ENCODE results near the gene PIK3R6. TPM values are rescaled to one million over a fixed set of nuclear protein-coding genes. Genes with fewer than 3 reads are reported as not detected.

Gene PIK3R6
- total RNA-seq, 3 donors from 2014 or later: 0.32 to 1.9 (median 1.7) TPM

DNA sequence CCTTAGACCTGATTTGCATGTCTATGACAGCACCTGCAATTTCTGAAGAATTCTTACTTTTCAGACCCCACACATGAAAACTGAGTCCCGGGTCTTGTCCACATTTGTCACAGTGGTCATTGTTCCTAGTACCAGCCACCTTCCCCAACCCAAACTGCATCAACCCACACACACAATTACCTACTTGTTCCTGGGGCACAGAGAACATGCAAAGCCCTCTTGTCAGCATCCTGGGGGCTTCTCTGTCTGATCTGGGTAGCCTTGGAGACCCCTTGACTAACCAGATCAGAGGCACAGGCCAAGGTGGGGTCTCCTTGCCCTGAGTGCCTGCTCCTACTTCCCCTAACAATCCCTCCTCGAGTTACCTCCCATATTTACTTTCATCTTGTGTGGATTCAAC lies 36.7 kb upstream of the PIK3R6 start:
- DNase-seq: no peak
- Histone ChIP-seq H3K4me1 (ENCODE audit: low read depth) (no peaks in the 10 kb centered on the region), H3K9me3 (no peaks in the 10 kb centered on the region), H3K36me3 (ENCODE audit: low read depth) (no peaks in the 10 kb centered on the region), H3K4me3 (no peak overlapping the region)
- intact Hi-C loops (cut with DNase I, micrococcal nuclease): no loop called here
- no peak for ATAC-seq
- TF ChIP-seq, protein P1, sequence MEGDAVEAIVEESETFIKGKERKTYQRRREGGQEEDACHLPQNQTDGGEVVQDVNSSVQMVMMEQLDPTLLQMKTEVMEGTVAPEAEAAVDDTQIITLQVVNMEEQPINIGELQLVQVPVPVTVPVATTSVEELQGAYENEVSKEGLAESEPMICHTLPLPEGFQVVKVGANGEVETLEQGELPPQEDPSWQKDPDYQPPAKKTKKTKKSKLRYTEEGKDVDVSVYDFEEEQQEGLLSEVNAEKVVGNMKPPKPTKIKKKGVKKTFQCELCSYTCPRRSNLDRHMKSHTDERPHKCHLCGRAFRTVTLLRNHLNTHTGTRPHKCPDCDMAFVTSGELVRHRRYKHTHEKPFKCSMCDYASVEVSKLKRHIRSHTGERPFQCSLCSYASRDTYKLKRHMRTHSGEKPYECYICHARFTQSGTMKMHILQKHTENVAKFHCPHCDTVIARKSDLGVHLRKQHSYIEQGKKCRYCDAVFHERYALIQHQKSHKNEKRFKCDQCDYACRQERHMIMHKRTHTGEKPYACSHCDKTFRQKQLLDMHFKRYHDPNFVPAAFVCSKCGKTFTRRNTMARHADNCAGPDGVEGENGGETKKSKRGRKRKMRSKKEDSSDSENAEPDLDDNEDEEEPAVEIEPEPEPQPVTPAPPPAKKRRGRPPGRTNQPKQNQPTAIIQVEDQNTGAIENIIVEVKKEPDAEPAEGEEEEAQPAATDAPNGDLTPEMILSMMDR (IDR thresholded peaks at IDR 0.05): no peak

DNA sequence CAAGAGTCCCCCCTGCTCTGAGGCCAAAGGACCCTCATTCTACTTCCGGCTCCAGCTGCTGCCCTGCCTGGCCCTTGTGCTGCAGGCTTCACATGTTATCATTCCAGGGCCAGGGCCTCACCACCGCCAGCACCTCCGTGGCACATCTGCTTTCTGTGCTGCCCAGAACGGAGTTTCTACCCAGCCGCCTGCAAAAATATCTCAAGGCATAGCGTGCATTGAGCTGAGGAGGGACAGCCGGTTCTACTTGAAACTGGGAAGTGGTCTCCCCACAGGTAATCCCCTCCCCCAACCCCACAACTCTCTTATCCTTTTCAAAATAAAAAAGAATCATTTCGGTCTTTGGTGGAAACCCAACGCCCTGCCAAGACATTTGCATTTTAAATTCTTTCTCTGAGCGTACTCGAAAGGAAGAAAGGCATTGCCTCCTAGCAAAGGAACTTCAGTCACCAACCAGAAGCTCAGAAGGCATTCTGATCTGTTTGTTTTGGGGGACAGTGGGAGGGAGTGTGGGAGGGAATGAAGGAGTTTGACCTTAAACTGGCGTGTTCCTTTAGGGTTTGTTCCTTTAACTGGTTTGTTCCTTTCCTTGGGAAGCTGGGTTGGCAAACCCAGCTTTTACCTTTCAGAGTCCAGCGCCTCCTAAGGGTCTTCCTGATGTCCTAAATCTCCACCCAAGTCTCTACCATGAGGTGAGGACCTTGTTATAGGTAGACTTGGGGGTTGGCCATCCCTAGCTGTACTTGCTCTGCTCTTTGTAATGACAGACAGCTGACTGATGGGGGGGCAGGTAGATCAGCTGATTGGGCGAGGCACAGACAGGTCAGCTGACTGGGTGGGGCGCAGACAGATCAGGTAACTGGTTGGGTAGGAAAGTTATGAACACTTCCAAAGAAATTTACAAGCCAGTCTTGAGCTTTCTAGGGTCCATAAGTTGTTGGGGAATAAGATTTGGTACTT lies 33.4 kb upstream of the PIK3R6 start:
- peak; percentile 19 for ATAC-seq
- no peaks in the 10 kb centered on the region for H3K36me3 ChIP-seq (ENCODE audit: low read depth)
- TF ChIP-seq, protein P1 (IDR thresholded peaks at IDR 0.05): no peak
- no peak overlapping the region for H3K4me3 ChIP-seq
- DNase-seq: peak in 1 of 3 donors; percentile 19
- no peaks in the 10 kb centered on the region for H3K4me1 ChIP-seq (ENCODE audit: low read depth)
- H3K9me3 ChIP-seq: no peaks in the 10 kb centered on the region
- intact Hi-C loops (cut with DNase I, micrococcal nuclease): no loop called here

DNA sequence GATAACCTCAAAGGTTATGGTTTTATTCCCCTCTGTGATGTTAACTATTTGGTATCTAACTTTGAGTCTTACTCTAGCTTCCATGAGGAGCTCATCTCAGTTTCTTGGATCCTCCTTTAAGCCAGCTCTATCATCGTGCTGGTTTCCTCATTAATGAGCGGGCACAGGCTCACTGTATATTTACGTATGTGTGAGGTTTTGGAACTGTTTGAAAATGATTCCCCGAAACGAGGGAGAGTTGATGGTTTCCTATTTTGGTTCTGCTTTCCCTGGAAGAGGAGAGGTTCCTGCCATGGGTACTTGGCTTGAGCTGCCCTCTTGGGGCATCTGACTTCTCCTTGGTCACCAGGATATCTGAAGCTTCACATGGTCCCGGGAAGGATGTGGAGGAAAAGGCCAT lies 32.7 kb upstream of the PIK3R6 start:
- intact Hi-C loops (cut with DNase I, micrococcal nuclease): no loop called here
- no peak overlapping the region for H3K4me3 ChIP-seq

GRCh38 chr17:8898636-8899035 lies 31.2 kb upstream of the PIK3R6 start:
- no peak for ATAC-seq
- intact Hi-C loops (cut with DNase I, micrococcal nuclease): no loop called here
- DNase-seq: no peak
- H3K9me3 ChIP-seq: no peaks in the 10 kb centered on the region
- TF ChIP-seq, protein P1 (IDR thresholded peaks at IDR 0.05): no peak
- no peak overlapping the region for H3K4me3 ChIP-seq
- no peaks in the 10 kb centered on the region for H3K4me1 ChIP-seq (ENCODE audit: low read depth)
- H3K36me3 ChIP-seq (ENCODE audit: low read depth): no peaks in the 10 kb centered on the region

More for the DNA sequence above, 32.7 kb upstream of the PIK3R6 start:
- ATAC-seq (no peak), DNase-seq (no peak)
- Histone ChIP-seq H3K36me3 (ENCODE audit: low read depth) (no peaks in the 10 kb centered on the region), H3K4me1 (ENCODE audit: low read depth) (no peaks in the 10 kb centered on the region), H3K9me3 (no peaks in the 10 kb centered on the region)
- TF ChIP-seq, protein P1 (IDR thresholded peaks at IDR 0.05): no peak

DNA sequence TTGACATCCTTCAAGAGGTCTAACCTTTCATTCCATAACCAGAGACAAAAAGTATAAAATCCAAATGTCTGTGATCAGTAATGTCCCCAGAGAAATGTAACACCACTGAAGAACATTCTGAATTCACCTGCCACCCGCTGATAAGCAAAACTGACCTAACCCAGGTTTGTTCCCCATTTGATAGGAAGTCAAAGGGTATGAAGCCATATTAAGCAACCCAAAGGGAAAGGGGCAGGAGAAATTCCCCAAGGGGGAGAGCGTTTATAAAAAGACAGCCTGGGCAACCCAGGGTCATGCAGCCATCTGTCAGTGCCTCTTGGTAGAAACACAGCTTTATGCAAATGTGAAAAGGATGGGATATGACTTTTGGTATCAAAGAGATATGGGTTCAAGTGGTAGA lies 30.7 kb upstream of the PIK3R6 start:
- TF ChIP-seq, protein P1 (IDR thresholded peaks at IDR 0.05): no peak
- no peaks in the 10 kb centered on the region for H3K4me1 ChIP-seq (ENCODE audit: low read depth)
- ATAC-seq (no peak), DNase-seq (no peak)
- no peaks in the 10 kb centered on the region for H3K36me3 ChIP-seq (ENCODE audit: low read depth)
- H3K4me3 ChIP-seq: no peak overlapping the region
- intact Hi-C loops (cut with DNase I, micrococcal nuclease): no loop called here
- H3K9me3 ChIP-seq: no peaks in the 10 kb centered on the region

Measured in mucosa of descending colon (tissue), 3 donors.